Upper lobe of left lung (tissue), 6 donors: ENCODE results near the gene WIPF2. TPM values are rescaled to one million over a fixed set of nuclear protein-coding genes. Genes with fewer than 3 reads are reported as not detected.
"Not testable (repeated sequence)": the region's sequence is repeated elsewhere in the genome, so short reads cannot be mapped to it uniquely, and the experiment has no call there.

Experiments
- ATAC-seq, 2 donors: fragments of 200-7000 bp; cut with Tn5 transposase; one replicate each; pipeline ENCODE4 v1.9.1; 2022; ENCODE audit warnings: mild to moderate bottlenecking in 2 of 2, moderate library complexity in 2 of 2; ENCODE audit not compliant: low FRiP score in 2 of 2
- DNase-seq, 2 donors: peaks; one replicate each; pipeline ENCODE4 v3.0.0-alpha.2; 2019 to 2020
- H3K27ac ChIP-seq, 4 donors: fragments of 200-600 bp; sonication (generic); one replicate each; pipeline ENCODE4 v1.5.1; 2016 to 2019
- H3K27me3 ChIP-seq, 4 donors: fragments of 200-600 bp; sonication (generic); one replicate each; pipeline ENCODE4 v1.5.1; 2017 to 2019
- H3K36me3 ChIP-seq, 4 donors: fragments of 200-600 bp; sonication (generic); one replicate each; pipeline ENCODE4 v1.5.1; 2016 to 2019
- H3K4me1 ChIP-seq, 4 donors: fragments of 200-600 bp; sonication (generic); one replicate each; pipeline ENCODE4 v1.5.1; 2018 to 2019
- H3K4me3 ChIP-seq, 4 donors: fragments of 200-600 bp; sonication (generic); one replicate each; pipeline ENCODE4 v1.5.1; 2017 to 2019; ENCODE audit warnings: mild to moderate bottlenecking in 2 of 4, moderate library complexity in 1 of 4
- H3K9me3 ChIP-seq, 4 donors: fragments of 200-600 bp; sonication (generic); one replicate each; pipeline ENCODE4 v1.5.1; 2018 to 2019
- EP300 ChIP-seq, 4 donors: sonication (generic); formaldehyde crosslinking; IDR thresholded peaks; one replicate each; pipeline ENCODE4 v1.5.1; 2017; ENCODE audit warnings: antibody characterized with exemption in 4 of 4, control low read depth in 2 of 4
- POLR2A ChIP-seq, 4 donors: fragments of 450-650 bp; IDR thresholded peaks; one replicate each; pipeline ENCODE4 v1.5.1; 2016 to 2017; ENCODE audit warnings: antibody characterized with exemption in 4 of 4, mild to moderate bottlenecking in 2 of 4
- POLR2AphosphoS5 ChIP-seq, 2 donors: sonication (generic); formaldehyde crosslinking; IDR thresholded peaks; one replicate each; pipeline ENCODE4 v1.5.1; 2017; ENCODE audit warnings: antibody characterized with exemption in 2 of 2
- WGBS, 2 donors: methylation state at CpG; one replicate each; pipeline ENCODE4 v1.1.5; 2017 to 2018; 5-methylcytosine and 5-hydroxymethylcytosine counted together
- total RNA-seq, 6 donors: library from RNA; depleted of rRNA in 4 of 6; stranded (reverse); fragments of >200 nt in 4 of 6; gene quantifications; one replicate each; pipeline versions ENCODE4 v1.1.0 to v1.2.1, GENCODE V29; 2016 to 2021
- TF ChIP-seq, protein P1 (sequence below), 6 experiments: fragments of 450-650 bp in 4 of 6; fragments of 200-600 bp in 2 of 6; sonication (generic) in 2 of 6; IDR thresholded peaks; one replicate each; pipeline ENCODE4 v1.5.1; 2016 to 2019; ENCODE audit warnings: antibody characterized with exemption in 6 of 6
- donor health status: DM: no; HTN: no; CAD: no; lungs with moderate emphysema.
- donor health status: DM: no; HTN: yes; CAD: no; lungs with severe emphysema.

The WIPF2 gene
- total RNA-seq, 6 donors from 2014 or later: 19.9 to 39.8 (median 26.2) TPM

DNA sequence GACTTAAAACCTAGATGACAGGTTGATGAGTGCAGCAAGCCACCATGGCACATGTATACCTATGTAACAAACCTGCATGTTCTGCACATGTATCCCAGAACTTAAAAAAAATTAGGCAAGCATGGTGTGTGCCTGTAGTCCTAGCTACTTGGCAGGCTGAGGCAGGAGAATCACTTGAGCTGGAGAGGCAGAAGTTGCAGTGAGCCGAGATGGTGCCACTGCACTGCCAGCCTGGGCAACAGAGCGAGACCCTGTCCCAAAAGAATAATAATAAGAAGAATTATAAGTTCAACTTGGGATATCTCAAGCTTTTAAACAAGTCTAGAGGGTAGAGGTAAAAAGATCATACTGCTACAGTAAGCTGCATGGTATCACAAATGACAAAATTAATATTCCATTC is 78.4 kb downstream of the WIPF2 start:
- Histone ChIP-seq H3K4me1 (peaks cover 0 to 5% (median 2%) of the 10 kb centered on the region in 4 donors), H3K4me3 (no peak overlapping the region), H3K36me3 (no peaks in the 10 kb centered on the region), H3K27me3 (no peaks in the 10 kb centered on the region), H3K27ac (peak overlapping the region in 1 of 4 donors; percentile 10), H3K9me3 (no peaks in the 10 kb centered on the region)
- no peak for ATAC-seq
- no peak for TF ChIP-seq EP300 (IDR thresholded peaks at IDR 0.05)
- no peak for TF ChIP-seq POLR2A (IDR thresholded peaks at IDR 0.05)
- no peak for TF ChIP-seq POLR2AphosphoS5 (IDR thresholded peaks at IDR 0.05)
- TF ChIP-seq, protein P1, sequence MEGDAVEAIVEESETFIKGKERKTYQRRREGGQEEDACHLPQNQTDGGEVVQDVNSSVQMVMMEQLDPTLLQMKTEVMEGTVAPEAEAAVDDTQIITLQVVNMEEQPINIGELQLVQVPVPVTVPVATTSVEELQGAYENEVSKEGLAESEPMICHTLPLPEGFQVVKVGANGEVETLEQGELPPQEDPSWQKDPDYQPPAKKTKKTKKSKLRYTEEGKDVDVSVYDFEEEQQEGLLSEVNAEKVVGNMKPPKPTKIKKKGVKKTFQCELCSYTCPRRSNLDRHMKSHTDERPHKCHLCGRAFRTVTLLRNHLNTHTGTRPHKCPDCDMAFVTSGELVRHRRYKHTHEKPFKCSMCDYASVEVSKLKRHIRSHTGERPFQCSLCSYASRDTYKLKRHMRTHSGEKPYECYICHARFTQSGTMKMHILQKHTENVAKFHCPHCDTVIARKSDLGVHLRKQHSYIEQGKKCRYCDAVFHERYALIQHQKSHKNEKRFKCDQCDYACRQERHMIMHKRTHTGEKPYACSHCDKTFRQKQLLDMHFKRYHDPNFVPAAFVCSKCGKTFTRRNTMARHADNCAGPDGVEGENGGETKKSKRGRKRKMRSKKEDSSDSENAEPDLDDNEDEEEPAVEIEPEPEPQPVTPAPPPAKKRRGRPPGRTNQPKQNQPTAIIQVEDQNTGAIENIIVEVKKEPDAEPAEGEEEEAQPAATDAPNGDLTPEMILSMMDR (IDR thresholded peaks at IDR 0.05): no peak
- WGBS, 2 donors: 88 to 94% methylated on average over 2 of the region's 2 CpGs
- no peak for DNase-seq

DNA sequence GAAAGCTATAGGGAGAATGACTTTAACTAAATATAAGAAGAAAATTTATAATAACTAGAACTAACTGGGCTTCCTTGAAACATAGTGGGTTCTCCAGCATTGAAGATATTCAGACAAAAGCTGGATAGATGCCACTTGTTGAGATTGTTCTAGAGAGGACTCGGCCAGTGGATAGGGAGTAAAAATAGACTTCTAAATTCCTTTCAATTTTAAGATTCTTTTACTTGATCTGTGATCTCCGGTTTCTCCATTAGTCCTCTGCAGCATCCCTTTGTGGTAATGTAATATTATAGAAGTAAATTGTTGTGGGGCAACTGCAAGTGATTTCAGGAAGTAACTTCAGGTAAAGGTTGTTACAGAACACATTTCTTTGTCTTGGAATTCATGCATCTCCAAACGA is 79.6 kb downstream of the WIPF2 start:
- Histone ChIP-seq H3K9me3 (no peaks in the 10 kb centered on the region), H3K36me3 (no peaks in the 10 kb centered on the region), H3K4me3 (no peak overlapping the region), H3K27me3 (no peaks in the 10 kb centered on the region), H3K27ac (peak overlapping the region in 2 of 4 donors; percentile 24 to 51), H3K4me1 (peaks cover 7 to 14% (median 11%) of the 10 kb centered on the region in 4 donors)
- DNase-seq (no peak), ATAC-seq (no peak)
- TF ChIP-seq, protein P1 (IDR thresholded peaks at IDR 0.05): no peak
- TF ChIP-seq POLR2AphosphoS5 (IDR thresholded peaks at IDR 0.05) (no peak), POLR2A (IDR thresholded peaks at IDR 0.05) (no peak), EP300 (IDR thresholded peaks at IDR 0.05) (no peak)
- WGBS, 2 donors: 53 to 56% methylated on average over 3 of the region's 3 CpGs

DNA sequence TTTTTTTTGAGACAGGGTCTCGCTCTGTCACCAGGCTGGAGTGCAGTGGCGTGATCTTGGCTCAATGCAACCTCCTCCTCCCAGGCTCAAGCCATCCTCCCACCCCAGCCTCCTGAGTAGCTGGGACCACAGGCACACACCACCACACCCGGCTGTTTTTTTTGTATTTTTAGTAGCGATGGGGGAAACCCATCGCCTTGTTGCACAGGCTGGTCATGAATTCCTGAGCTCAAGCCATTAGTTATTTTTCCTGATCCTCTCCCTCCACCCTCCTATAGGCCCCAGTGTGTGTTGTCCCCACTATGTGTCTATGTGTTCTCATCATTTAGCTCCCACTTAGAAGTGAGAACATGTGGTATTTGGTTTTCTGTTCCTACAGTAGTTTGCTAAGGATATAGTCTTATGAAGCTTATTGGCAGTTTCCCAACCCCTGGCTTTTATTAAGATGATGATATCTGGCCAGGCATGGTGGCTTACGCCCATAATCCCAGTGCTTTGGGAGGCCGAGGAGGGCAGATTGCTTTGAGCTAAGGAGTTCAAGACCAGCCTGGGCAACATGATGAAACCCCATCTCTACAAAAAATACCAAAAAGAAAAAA is 80.2 kb downstream of the WIPF2 start:
- Histone ChIP-seq H3K27ac (peak overlapping the region in 1 of 4 donors; percentile 7), H3K4me1 (peaks cover 12 to 19% (median 15%) of the 10 kb centered on the region in 4 donors)
- H3K4me3 ChIP-seq, H3K9me3 ChIP-seq, H3K27me3 ChIP-seq, ATAC-seq, DNase-seq, H3K36me3 ChIP-seq: not testable (repeated sequence)
- 82 to 93% methylated on average over 7 of the region's 7 CpGs for WGBS, 2 donors

DNA sequence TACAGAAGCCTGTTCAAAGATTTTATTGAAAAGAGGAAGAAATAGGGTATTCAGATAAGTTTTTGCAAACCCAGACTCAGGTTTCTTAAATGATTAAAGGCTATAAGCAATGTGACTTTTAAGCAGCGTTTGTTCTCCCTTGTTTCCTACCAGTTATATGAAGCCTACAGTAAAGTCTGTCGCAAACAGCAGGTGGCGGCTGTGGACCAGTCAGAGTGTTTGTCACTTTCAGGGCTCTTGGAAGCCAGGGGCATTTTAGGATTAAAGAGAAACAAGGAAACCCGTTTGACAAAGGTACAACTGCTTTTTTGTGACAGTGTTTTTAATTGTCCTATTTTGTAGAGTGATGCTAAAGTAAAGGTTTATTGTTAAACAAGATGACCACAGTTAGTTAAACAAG is 82.2 kb downstream of the WIPF2 start:
- TF ChIP-seq POLR2AphosphoS5 (IDR thresholded peaks at IDR 0.05): no peak
- TF ChIP-seq, protein P1 (IDR thresholded peaks at IDR 0.05): peak in 3 of 6 experiments; percentile 10 to 20 (median 13)
- H3K4me3 ChIP-seq: no peak overlapping the region
- H3K27me3 ChIP-seq: no peaks in the 10 kb centered on the region
- no peak overlapping the region for H3K27ac ChIP-seq
- 65 to 74% methylated on average over 4 of the region's 4 CpGs for WGBS, 2 donors
- H3K9me3 ChIP-seq: no peaks in the 10 kb centered on the region
- DNase-seq (no peak), ATAC-seq (no peak)
- H3K4me1 ChIP-seq: peaks cover 16 to 26% (median 21%) of the 10 kb centered on the region in 4 donors
- H3K36me3 ChIP-seq: no peaks in the 10 kb centered on the region

DNA sequence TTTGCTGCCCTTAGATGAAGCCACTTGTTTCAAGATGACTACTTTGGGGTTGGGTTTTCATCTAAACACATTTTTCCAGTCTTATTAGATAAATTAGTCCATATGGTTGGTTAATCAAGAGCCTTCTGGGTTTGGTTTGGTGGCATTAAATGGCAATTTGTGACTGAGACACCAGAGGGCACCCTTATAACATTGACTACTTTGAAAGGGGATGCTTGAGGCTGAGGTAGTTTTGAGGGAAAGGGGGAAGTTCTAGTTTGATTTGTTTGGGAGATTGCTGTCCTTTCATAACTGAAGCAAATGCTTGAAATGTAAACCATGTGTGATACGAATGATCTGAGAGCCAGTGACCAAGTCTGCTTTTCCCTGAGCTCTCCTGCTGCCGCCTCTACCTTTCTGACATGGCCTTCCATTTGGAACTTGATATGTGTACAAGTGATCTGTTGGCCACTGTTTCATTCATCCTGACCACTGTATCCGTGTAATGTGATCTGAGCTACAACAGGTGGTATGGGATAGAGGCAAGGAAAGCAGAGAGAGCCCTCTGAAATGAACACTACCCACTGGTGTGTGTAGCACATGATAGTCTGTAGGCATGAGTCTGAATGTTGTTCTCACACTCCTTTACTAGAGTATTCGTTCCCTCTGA is 84.0 kb downstream of the WIPF2 start:
- DNase-seq (no peak), ATAC-seq (peak; percentile 77 to 83)
- H3K4me3 ChIP-seq: no peak overlapping the region
- no peaks in the 10 kb centered on the region for H3K36me3 ChIP-seq
- peaks cover 34 to 44% (median 36%) of the 10 kb centered on the region in 4 donors for H3K4me1 ChIP-seq
- no peaks in the 10 kb centered on the region for H3K27me3 ChIP-seq
- 33 to 39% methylated on average over 4 of the region's 4 CpGs for WGBS, 2 donors
- peak overlapping the region in 3 of 4 donors; percentile 26 to 55 (median 26) for H3K27ac ChIP-seq
- TF ChIP-seq POLR2A (IDR thresholded peaks at IDR 0.05) (no peak), EP300 (IDR thresholded peaks at IDR 0.05) (no peak), POLR2AphosphoS5 (IDR thresholded peaks at IDR 0.05) (no peak)
- TF ChIP-seq, protein P1 (IDR thresholded peaks at IDR 0.05): peak; percentile 59 to 88 (median 81)
- H3K9me3 ChIP-seq: no peaks in the 10 kb centered on the region
